Erythroblast (primary cell): ENCODE results near the gene UIMC1.
"Not testable (repeated sequence)": the region's sequence is repeated elsewhere in the genome, so short reads cannot be mapped to it uniquely, and the experiment has no call there.

ENCODE experiments used
- DNase-seq, 2 experiments: peaks; one replicate each; lab custom pipeline; 2025; lab: John Stamatoyannopoulos, UW
- GATA1 ChIP-seq: IDR thresholded peaks from 2 replicates; pipeline ENCODE4 v1.6.1; 2011; ENCODE audit warnings: low read depth, mild to moderate bottlenecking, control low read depth, low read length, moderate library complexity
- POLR2A ChIP-seq: IDR thresholded peaks from 2 replicates; pipeline ENCODE4 v1.6.1; 2011; ENCODE audit warnings: mild to moderate bottlenecking, low read length

UIMC1 gene

DNA sequence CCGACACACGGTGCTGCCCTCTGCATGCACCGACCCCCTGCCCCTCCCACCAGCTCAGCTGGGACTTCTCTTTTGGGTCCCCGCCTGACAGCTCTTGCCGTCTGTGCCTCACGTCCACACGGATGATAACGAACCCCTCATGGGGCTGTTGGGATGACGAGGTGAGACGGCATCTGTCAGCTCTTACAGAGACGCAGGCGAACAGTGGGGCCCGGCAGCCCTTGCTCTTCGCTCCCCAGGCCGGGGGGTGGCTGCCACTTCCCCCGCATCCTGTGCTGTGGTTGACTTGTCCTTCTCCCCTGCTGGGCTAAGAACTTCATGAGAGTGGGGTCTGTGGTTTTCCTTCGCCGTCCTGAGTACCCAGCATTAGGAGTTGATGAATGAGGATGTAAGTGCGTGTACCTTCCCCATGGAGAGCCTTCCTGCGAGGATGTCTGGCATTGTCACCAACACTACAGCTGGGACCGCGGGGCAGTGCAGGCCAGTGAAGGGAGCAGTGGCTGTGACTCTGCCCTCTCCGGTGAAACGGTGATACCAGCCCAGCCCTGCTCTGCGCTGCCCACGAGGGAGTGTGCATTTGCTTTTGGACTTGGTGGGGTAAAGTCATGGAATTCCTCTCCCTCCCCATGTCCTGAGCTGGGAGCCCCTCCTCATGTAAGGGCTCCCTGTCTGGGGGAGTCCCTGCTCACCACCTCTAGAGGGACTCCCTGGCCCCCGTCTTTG lies 130.6 kb downstream of the UIMC1 start:
- DNase-seq, result no peak
- TF ChIP-seq POLR2A (no peak), GATA1 (no peak)

DNA sequence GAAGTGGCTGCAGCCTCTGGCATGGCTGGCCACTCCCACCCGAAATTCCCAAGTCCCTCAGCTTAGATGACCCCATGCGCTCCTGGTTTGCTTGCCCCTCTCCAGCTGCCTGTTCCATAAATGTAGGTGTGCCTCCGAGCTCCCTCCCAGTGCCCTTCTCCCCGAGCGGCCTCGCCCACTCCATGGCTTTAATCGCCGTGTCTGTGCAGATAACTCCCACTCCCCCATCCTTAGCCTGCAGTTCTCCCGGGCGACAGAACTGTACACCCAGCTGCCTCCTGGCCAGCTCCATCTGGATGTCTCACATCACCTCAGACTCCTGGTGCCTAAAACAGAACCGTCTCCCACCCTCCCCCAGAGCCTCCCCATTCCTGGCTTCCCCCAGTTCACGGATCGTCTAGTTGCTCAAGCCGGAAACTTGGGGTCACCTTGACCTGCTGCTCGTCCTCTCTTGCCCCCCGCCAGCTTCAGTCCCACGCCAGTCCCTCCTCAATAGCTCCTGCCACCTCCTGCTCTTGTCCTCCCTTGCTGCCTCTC lies 131.5 kb downstream of the UIMC1 start:
- DNase-seq, result no peak
- TF ChIP-seq GATA1 (no peak), POLR2A (no peak)

DNA sequence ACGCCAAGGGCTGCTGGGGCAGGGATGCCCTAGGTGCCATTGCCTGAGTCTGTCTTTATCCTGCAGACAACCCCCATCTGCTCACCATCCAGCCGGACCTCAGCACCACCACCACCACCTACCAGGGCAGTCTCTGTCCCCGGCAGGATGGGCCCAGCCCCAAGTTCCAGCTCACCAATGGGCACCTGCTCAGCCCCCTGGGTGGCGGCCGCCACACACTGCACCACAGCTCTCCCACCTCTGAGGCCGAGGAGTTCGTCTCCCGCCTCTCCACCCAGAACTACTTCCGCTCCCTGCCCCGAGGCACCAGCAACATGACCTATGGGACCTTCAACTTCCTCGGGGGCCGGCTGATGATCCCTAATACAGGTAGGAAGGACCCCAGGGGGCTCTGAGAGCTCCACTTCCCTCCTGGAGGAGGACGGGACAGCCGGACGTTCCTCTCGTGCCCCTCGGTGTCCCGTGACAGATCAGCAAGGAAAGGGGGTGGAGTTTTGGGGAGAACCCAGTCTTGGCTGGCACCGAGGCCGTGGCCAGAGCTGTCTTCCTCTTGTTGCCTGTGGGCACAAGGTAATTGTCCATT lies 132.3 kb downstream of the UIMC1 start:
- TF ChIP-seq POLR2A (no peak), GATA1 (no peak)
- no peak for DNase-seq

DNA sequence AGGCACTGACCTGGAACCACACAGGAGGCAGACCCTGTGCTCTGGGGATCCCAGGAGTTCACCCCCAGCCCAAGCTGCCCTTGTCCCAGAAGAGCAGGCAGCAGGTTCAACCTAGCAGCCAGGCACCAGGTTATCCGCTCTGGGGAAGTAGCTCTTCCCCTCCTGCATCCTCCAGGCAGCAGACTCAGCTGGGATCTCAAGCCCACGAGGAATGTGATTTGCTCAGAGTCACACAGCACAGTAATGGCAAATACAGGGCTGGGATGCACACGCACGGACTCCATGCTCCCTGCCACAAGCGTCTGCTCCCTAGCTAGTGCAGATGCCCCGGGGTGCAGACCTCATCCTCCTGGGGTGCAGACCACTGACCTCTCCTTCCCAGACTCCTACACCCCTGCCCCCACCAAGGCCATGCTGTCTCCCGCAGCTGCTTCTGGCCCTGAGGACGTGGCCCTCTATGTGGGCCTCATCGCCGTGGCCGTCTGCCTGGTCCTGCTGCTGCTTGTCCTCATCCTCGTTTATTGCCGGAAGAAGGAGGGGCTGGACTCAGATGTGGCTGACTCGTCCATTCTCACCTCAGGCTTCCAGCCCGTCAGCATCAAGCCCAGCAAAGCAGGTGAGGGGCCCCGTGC lies 132.9 kb downstream of the UIMC1 start:
- TF ChIP-seq GATA1, result no peak
- TF ChIP-seq POLR2A, result no peak
- DNase-seq, result no peak

DNA sequence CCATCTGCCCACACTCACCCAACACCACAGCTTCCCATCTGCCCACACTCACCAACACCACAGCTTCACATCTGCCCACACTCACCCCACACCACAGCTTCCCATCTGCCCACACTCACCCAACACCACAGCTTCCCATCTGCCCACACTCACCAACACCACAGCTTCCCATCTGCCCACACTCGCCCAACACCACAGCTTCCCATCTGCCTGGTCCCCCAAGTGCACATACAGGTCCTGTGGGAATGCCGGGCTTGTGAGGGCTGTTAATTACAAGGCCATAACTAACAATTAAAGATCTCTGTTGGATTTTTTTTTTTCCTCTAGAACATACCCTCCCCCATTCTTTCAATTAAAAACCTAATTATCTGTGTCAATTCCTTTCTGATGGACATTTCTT lies 133.6 kb downstream of the UIMC1 start:
- DNase-seq, result not testable (repeated sequence)

DNA sequence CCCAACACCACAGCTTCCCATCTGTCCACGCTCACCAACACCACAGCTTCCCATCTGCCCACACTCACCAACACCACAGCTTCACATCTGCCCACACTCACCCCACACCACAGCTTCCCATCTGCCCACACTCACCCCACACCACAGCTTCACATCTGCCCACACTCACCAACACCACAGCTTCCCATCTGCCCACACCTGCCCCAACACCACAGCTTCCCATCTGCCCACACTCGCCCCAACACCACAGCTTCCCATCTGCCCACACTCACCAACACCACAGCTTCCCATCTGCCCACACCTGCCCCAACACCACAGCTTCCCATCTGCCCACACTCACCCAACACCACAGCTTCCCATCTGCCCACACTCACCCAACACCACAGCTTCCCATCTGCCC lies 134.0 kb downstream of the UIMC1 start:
- not testable (repeated sequence) for DNase-seq

DNA sequence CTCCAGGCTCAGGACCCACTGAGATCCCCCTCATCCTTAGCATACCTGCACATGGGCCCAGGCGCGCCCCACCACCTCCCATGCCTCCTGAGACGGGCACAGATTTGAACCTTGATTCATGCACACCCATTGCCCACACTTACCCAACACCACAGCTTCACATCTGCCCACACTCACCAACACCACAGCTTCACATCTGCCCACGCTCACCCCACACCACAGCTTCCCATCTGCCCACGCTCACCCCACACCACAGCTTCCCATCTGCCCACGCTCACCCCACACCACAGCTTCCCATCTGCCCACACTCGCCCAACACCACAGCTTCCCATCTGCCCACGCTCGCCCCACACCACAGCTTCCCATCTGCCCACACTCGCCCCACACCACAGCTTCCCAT lies 135.9 kb downstream of the UIMC1 start:
- DNase-seq, result not testable (repeated sequence)

DNA sequence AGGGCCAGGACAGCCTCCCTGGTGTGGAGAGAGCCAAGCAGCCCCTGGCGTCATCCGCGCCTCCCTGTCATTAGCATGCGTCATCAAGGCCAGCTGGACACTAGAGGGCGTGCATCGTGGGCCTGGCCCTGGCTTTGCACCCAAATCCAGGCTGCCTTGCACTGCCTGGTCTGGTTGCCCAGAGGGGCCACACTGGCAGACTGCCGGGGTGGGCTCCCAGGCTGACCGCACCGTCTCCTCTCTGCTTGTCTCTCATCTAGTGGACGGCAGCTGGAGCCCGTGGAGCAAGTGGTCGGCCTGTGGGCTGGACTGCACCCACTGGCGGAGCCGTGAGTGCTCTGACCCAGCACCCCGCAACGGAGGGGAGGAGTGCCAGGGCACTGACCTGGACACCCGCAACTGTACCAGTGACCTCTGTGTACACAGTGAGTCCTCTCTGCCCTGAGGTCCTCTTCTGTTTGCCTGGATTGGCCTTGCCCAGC lies 136.4 kb downstream of the UIMC1 start:
- DNase-seq, result peak; percentile 68 to 76
- TF ChIP-seq POLR2A, result no peak

DNA sequence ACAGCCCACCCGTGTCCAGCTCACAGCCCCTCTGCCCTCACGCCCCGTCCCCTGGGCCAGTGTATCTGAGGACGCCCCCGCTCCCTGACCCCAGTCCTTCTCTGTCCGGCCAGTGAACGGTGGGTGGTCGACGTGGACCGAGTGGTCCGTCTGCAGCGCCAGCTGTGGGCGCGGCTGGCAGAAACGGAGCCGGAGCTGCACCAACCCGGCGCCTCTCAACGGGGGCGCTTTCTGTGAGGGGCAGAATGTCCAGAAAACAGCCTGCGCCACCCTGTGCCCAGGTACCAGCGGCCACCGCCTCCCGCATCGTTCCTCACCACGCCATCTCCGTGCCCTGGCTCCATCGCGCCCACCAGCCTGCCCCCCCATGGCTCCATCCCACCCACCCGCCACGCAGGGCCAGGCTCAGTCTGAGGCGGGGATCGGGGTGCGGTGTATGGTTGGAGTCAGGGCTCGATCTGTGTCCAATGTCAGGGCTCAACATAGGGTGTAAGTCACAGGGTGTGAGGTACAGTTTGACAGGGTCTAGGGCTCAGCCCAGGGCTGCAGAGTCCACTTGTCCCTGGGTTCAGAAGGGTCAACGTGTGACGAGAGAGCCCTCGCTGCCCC lies 137.0 kb downstream of the UIMC1 start:
- no peak for DNase-seq
- TF ChIP-seq GATA1 (no peak), POLR2A (no peak)

DNA sequence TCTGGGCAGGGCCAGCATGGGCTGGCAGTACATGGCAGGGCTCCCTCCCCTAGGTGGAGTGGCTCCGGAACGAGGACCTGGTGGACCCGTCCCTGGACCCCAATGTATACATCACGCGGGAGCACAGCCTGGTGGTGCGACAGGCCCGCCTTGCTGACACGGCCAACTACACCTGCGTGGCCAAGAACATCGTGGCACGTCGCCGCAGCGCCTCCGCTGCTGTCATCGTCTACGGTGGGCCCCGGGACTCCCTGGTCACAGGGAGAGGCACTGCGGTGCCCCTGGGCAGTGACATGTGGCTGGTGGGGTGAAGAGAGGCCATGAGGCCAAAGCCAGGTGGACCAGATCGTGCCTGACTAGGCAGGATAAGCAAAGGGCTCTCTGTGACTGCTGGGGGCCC lies 137.8 kb downstream of the UIMC1 start:
- TF ChIP-seq POLR2A (no peak), GATA1 (no peak)
- no peak for DNase-seq

DNA sequence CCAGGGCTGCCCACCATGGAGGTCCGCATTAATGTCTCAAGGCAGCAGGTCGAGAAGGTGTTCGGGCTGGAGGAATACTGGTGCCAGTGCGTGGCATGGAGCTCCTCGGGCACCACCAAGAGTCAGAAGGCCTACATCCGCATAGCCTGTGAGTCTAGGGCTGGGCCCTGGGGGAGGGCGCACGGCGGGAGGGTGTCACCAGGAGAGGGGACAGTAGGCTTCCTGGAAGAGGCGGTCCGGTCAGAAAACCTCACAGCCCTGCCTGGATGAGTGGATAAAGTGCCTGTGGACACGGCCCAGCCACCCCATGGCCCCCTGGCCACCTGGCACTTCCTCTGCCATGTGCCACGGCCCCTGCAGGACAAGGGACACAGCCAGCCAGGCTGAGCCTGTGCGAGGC lies 138.5 kb downstream of the UIMC1 start:
- no peak for DNase-seq
- TF ChIP-seq POLR2A, result no peak
- TF ChIP-seq GATA1, result no peak

DNA sequence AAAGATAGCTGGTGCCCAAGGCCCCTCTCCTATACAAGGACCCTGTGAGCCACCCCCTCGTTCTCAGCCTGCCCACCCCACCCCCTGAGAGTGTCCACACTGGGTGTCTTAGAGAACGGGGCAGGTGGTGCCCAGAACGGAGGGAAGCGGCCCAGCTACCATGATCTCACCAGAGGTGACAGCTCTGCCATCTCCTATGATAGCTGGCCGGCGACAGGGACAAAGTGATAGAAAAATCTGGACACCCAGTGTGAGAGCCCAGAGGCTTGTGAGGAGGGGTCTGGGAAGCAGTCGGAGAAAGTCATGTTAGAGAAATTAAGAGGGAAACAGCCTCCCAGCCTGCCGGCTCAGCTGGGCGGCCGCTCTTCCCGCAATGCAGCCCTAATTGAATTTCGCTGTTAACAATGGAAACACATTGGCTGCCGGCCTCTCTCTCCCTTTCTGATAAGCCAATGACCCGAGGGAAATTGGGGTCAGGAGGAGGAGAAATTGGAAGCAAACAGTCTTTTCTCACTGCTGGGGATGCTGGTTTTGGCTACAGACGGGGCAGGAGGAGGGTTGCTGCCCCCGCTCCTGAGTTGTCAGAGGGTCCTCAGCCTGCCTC lies 139.8 kb downstream of the UIMC1 start:
- DNase-seq, result no peak
- TF ChIP-seq GATA1 (no peak), POLR2A (no peak)

DNA sequence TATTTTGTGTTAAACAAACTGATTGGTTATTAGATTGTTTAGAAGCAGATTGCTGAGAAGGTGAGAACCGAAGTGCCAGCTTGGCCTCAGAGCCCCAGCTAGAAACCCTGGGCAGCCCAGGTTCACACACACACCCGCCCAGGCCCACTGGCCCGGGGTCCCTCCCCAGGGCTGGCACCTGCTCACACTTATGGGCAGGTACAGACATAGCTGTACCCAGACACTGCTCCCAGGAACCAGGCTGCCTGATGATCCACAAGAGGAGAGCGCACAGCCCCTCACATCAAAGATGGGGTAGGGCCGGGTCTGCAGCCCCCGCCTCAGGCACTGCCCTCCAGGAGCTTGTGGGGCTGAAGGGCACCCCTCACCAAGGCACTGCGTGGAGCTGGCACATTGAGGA lies 140.6 kb downstream of the UIMC1 start:
- no peak for DNase-seq
- TF ChIP-seq GATA1 (no peak), POLR2A (no peak)

DNA sequence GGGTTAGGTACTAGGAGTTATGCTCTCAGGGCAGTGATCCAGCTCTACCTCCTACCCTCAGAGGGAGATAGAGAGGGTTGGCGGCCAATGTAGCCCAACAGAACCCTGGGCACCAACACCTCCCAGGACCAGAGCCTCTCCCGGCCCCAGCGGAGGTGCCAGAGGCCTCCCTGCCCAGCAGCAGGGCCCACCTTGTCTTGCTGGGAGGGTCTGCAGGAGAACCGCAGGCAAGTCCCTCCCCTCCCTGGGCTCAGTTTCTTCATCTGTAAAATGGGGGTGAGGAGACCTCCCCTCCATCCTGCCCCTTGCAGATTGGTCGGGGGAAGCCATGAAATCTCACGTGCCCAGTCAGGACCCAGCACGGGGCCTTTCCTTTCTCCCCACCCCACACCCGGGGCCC lies 141.8 kb downstream of the UIMC1 start:
- TF ChIP-seq GATA1 (no peak), POLR2A (no peak)
- DNase-seq, result no peak

DNA sequence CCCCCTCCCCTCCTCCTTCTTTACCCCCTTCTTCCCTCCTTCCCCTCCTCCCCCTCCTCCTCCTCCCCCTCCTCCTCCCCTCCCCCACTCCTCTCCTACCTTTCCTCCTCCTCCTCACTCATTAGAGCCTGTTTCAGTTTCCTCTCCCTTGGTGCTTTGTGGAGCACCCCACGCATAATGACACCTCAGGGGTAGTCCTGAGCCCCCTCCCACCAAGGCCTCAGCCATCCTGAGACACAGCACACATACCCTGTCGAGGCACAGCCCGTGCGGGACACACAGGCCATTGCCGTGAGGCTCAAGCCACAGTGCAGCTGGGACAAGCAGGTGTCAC lies 142.8 kb downstream of the UIMC1 start:
- TF ChIP-seq POLR2A (no peak), GATA1 (no peak)
- DNase-seq, result no peak
